HEK293T (cell line): ENCODE results near the gene NLRP3.

ENCODE experiments used
- ARNT ChIP-seq: fragments of 450-650 bp; IDR thresholded peaks from 2 replicates; pipeline ENCODE4 v1.6.1; 2017; ENCODE audit warnings: mild to moderate bottlenecking
- BHLHE40 ChIP-seq: fragments of 450-650 bp; IDR thresholded peaks from 2 replicates; pipeline ENCODE4 v1.6.1; 2016; ENCODE audit warnings: mild to moderate bottlenecking, moderate library complexity, borderline replicate concordance
- ELF4 ChIP-seq: fragments of 450-650 bp; IDR thresholded peaks from 2 replicates; pipeline ENCODE4 v1.6.1; 2017; ENCODE audit warnings: antibody characterized with exemption
- FOXA1 ChIP-seq: fragments of 450-650 bp; IDR thresholded peaks from 2 replicates; pipeline ENCODE4 v1.6.1; 2016; ENCODE audit warnings: mild to moderate bottlenecking
- FOXK2 ChIP-seq: fragments of 450-650 bp; IDR thresholded peaks from 2 replicates; pipeline ENCODE4 v1.6.1; 2016; ENCODE audit warnings: mild to moderate bottlenecking
- FOXM1 ChIP-seq: fragments of 450-650 bp; IDR thresholded peaks from 2 replicates; pipeline ENCODE4 v1.6.1; 2017; ENCODE audit warnings: mild to moderate bottlenecking, borderline replicate concordance
- HDGF ChIP-seq: fragments of 450-650 bp; IDR thresholded peaks from 2 replicates; pipeline ENCODE4 v1.6.1; 2017; ENCODE audit warnings: antibody characterized with exemption, borderline replicate concordance
- L3MBTL2 ChIP-seq: fragments of 450-650 bp; conservative IDR thresholded peaks from 2 replicates; pipeline ENCODE4 v1.6.1; 2016; ENCODE audit warnings: mild to moderate bottlenecking
- SP1 ChIP-seq: fragments of 450-650 bp; IDR thresholded peaks from 2 replicates; pipeline ENCODE4 v1.6.1; 2017
- SUZ12 ChIP-seq: fragments of 450-650 bp; IDR thresholded peaks from 2 replicates; pipeline ENCODE4 v1.6.1; 2016; ENCODE audit warnings: mild to moderate bottlenecking
- TARDBP ChIP-seq: fragments of 450-650 bp; IDR thresholded peaks from 2 replicates; pipeline ENCODE4 v1.6.1; 2016
- ZNF384 ChIP-seq: fragments of 450-650 bp; IDR thresholded peaks from 2 replicates; pipeline ENCODE4 v1.6.1; 2016

GRCh38 chr1:247415423-247416361 is at the start of gene NLRP3:
- TF ChIP-seq HDGF (no peak), ZNF384 (no peak), FOXA1 (no peak), TARDBP (no peak), ARNT (no peak), ELF4 (no peak), FOXM1 (no peak), L3MBTL2 (no peak), SP1 (no peak), SUZ12 (no peak), BHLHE40 (no peak), FOXK2 (no peak)
